ENCODE results near the gene TBC1D3B.

DNA sequence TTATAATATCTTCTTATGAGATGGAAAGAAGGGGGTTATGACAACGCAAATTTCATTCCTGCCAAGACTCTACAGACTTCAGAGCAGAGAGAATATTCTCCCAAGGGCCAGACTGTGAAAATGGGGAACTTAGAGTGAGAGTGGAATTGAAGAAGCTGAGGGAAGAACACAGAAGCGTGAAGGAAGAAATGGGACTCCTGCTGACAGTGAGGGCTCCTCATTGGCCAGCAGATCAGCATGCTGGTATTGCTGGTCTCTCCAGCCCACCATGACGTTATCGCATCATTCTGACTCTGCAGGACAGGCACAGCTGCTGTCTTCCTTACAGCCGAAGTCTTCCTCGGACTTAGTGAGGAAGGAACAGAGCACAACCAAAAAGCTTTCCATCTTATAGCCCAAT is 48.5 kb downstream of the TBC1D3B start:
- TF ChIP-seq, protein P1, sequence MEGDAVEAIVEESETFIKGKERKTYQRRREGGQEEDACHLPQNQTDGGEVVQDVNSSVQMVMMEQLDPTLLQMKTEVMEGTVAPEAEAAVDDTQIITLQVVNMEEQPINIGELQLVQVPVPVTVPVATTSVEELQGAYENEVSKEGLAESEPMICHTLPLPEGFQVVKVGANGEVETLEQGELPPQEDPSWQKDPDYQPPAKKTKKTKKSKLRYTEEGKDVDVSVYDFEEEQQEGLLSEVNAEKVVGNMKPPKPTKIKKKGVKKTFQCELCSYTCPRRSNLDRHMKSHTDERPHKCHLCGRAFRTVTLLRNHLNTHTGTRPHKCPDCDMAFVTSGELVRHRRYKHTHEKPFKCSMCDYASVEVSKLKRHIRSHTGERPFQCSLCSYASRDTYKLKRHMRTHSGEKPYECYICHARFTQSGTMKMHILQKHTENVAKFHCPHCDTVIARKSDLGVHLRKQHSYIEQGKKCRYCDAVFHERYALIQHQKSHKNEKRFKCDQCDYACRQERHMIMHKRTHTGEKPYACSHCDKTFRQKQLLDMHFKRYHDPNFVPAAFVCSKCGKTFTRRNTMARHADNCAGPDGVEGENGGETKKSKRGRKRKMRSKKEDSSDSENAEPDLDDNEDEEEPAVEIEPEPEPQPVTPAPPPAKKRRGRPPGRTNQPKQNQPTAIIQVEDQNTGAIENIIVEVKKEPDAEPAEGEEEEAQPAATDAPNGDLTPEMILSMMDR (IDR thresholded peaks at IDR 0.05; ENCODE audit: low read depth, low read length): no peak
- TF ChIP-seq EZH2phosphoT487 (IDR thresholded peaks at IDR 0.05; ENCODE audit: low read depth): no peak
